Measurements from ENCODE around the gene CALY.
A peak's percentile ranks its signal among the peaks of the same experiment; 100 is the strongest.

Gene CALY

DNA sequence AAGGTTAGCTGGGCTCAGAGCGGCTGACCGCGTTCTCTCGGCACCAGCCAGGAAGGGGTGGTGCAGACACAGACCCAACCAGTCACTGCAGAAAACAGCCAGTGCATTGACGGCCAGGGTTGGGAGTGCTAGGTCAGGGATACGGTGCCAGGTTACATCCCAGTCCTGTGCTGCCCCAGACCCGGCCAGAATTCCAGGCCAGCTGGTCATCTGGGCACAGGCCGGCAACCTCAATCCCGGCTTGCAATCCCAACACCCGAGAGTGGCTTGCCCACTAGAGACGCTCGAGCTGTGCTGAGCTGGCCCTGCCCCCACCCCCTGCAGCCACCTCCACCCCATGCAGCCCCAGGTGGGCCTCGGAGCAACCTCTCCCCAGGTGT, 14.2 kb upstream of the CALY start:
- no peak for DNase-seq

DNA sequence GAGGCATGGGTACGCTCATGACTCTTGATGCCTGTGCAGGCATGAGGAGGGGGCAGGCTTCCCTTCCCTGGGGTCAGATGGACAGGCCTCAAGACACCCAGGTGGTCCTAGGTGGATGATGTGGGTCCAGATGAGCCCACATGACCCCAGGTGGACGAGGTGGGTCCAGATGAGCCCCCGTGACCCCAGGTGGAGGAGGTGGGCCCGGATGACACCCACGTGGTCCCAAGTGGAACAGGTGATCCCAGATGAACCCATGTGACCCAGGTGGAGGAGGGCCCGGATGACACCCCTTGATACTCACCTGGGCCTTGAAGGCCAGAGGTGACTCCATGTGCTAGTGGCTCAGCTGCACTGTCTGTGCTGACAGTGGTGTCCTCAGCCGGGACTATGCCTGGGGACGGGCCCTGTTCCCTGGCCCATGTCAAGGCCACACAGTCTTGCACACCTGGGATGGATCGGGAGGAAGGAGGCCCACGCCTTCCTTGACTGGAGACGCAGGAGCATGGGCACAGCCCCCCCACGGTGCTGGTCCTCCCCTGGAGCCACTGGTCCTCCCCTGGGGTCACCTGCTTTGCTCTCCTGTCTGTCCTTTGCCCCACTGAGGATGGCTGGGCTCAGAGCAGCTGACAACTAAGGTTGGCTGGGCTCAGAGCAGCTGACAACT, 13.7 kb upstream of the CALY start:
- DNase-seq: no peak

DNA sequence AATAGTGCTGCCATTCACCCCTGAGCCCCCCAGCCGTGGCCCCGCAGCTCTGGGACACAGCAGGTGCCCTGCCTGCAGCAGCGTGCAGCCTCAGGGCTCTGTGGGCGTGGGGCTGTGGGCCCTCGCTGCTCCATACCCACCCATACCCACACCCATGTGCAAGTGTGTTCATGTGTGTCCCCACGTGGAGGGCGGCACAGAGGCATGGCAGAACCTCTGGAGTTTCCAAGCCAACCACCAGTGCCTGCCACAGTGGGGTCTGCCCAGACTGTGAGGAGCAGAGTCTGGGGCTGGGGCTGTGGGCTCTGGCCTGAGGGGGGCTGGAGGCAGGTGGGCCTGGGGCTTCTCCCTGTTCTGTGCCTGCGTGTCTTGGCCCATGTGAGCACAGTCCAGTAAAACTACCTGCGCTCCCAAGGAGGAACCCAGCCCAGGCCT, 12.9 kb upstream of the CALY start:
- DNase-seq: no peak

DNA sequence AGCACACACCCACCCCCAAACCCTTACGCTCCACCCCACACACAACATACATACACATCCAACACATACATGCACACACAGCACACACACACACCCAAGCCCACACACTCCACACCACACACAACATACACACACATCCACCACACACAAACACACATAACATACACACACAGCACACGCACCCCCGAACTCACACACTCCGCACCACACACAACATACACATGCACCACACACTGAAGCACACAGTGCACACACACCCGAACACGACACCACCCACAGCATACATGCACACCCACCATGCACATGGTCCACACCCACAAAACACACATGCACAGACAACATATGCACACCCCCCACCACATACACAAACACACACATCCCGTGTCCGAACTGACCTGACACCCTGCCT, 12.5 kb upstream of the CALY start:
- DNase-seq: no peak

DNA sequence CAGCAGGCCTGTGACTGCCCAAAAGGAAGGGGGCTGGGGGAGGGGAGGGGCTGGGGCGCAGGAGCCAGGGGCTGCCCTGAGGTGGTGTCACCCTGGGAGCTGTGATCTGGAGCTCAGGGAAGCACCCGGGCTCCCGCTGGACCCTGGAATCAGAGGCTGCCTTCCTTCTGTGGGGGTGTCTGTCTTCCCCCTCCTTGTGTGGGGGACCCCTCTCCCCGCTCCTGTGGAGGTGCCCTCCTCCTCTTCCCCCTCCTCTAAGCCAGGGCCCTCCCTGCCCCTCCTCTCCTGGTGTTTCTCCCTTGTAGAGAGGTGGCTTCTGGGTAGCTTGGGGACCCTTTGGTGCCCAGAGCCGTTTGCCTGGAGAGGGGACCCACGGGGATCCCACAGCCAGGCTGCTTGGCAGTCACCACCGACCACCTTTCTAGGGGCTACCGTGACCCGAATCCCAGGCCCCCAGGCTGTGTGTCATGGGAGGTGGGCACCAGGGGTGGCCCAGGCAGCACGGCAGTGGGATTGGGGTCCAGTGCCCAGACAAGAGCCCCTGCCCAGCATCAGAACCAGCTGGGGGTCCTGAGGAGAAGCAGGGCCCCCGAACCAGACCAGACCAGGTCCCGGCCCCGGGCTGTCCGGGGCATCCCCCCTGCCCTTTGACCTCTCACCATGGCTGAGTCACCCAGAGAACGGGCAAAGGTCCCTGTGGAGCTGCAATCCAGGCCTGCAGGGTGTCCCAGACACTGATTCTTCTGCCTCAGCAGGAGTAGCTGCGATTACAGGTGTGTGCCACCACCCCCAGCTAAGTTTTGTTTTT, 11.2 kb upstream of the CALY start:
- peak; percentile 32 for DNase-seq

DNA sequence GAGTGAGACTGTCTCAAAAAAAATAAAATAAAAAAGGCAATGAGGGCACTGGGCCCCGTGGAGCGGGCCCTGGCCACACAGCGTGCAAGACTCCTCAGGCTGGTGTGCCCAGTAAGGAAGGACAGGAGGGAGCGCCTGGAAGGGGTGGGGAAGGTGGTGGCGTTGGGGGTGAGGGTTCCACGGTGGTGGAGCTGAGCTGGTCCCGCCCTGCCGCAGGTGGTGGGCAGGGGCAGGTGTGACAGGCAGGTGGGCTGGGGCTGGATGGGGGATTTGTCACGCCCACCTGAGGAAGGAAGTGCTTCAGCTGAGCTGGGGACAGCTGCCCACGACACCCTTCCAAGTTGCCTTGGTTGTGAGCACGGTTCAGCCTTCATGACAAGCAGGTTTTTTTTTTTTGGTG, 9.7 kb upstream of the CALY start:
- no peak for DNase-seq

DNA sequence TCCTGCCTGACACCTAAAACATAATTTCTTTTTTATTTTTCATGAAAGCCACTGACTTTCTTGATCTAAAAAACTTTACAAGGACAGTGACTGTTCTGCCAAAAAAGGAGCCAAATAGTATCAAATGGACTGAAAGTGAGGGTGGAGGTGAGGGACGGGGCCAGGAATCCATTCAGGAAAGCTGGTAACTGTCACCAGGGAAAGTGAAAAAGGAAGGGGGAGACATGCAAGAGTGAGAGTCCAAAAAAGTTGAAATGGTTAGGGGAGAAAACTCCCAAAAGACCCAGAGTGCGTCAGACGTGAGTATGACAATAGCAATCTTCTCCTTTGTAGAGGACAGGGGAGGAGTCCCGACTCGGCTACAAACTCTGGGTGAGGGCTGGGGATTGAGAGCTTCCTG, 7.5 kb upstream of the CALY start:
- no peak for DNase-seq

DNA sequence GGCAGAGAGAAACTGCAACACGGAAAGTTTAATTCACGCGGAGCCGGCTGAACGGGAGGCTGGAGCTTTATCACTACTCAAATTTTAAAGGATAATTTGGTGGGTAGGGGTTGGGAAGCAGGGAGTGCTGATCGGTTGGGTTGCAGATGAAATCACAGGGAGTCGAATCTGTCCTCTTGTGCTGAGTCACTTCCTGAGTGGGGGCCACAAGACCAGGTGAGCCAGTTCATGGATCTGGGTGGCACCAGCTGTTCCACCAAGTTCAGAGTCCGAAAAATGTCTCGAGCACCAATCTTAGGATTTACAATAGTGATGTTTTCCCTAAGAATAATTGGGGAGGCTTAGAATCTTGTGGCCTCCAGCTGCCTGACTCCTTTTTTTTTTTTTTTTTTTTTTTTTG, 6.9 kb upstream of the CALY start:
- DNase-seq: no peak

DNA sequence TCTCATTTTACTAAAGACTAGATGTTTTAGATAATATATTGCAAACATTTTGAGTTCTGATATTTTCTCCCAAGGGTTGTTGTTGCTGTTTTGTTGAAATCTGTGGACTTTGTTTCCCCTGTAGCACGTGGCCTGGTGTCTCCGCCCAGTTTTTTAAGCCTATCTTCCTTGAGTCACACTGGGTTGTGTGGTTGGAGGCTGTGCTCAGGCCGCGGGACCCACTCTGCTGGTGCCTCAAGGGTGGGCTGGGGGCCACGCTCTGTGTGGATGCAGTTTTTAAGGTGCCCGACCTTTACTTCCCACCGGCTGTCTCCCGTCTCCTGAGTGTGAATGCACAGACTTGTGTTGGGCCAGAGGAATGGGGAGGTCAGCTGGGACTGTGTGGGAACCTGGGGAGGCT, 6.2 kb upstream of the CALY start:
- no peak for DNase-seq

DNA sequence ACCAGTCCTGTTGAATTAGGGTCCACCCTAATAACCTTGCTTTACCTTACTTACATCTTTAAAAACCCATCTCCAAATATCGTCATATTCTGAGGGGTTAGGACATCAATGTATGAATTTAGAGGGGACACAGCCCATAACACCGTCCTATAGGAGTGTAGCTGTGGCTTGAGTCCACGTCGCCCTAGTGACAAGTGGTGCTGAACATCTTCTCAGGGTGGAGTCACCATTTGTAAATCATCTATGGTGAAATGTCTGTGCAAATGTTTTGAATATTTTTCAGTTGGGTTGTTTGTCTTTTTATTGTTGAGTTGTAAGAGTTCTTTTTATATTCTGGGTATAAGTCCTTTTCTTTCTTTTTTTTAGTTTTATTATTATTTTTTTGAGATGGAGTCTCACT, 5.3 kb upstream of the CALY start:
- no peak for DNase-seq

DNA sequence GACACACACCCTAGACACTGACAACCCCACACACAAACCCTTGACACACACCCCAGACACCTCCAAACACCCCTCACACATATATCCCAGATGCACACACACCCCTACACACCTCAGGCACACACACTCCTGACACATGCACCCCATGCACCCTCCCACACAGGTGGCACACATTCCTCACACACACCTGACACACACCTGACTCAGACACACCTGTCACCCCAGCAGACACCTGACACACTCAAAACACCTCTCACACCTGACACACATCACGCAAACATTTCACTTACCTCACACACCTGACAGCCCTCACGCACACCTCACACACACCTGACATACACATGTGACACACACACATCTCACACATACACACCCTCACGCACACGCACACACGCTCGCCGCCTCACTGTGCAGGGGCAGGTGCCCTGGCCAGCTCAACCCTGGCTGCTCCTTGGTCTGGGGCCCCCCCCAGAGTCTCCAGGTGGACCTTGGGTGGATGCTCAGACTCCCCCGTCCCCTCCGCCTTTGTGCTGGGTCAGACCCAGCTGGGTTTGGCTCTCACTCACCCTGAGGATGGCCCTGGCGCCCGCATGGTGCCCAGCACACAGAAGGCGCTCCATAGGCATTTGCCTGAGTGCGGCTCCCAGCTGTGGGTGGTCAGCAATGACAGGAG, 3.1 kb upstream of the CALY start:
- DNase-seq: no peak

DNA sequence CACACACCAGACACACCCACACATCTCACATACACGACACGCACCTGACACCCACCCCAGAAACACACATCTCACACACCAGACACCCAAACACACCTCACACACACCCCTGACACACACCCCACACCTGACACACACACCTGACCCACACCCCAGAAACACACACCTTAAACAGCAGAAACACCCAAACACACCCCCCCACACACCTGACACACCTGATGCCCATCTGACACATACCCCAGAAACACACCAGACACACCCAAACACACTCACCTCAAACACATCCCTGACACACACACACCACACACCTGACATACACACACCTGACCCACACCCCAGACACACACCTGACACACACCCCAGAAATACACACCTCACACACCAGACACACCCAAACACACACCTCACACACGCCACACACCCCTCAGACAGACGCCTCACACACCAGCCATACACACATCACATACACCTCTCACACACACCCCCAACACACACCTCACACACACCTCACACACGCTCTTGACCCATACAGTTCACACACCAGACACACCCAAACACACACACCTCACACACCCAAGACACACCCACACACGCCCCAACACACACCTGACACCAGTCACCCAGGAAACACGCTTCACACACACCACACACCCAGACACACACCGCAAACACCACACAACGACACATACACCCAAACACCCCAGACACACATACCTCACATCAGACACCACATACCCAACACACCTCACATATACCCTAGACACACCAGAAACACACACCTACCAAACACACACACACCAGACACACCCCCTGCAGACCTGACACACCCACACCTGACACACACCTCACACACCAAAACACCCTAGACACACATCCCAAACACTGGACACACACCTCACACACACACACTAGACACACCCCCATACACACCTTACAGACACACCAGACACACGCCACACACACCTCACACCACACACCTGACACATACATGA, 1.7 kb upstream of the CALY start:
- DNase-seq: no peak

DNA sequence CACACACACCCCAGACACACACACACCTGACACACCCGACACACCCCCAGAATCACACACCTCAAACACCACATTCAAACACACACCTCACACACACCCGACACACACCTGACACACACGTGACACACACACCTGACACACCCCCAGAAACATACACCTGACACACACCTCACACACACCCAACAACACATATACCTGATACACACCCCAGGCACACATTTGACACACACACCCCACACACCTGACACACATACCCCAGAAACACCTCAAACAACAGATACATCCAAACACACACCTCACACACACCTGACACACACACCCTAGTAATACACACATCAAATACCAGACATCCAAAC, 652 bp upstream of the CALY start:
- no peak for DNase-seq

DNA sequence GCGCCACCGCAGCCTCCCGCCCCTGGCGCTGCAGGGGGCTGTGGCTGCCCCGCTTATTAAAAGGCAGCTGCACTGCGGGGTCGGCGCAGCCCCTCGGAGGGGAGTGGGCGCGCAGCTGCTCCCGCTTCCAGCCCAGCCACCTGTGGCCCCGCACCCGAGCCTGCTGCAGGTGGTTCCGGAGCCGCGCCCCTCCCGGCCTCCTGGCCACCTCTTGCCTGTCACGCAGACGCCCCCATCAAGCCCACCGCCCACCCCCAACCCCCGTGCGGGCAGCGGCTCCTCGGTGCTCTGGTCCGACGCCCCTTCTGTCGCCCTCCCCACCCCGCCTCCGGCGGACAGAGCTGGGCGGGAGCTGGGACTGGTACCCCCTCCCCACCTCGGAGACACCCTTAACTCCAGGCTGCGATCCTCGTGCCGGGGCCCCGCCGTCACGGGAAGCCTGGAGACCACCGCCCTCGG, 549 bp downstream of the CALY start:
- DNase-seq: no peak

DNA sequence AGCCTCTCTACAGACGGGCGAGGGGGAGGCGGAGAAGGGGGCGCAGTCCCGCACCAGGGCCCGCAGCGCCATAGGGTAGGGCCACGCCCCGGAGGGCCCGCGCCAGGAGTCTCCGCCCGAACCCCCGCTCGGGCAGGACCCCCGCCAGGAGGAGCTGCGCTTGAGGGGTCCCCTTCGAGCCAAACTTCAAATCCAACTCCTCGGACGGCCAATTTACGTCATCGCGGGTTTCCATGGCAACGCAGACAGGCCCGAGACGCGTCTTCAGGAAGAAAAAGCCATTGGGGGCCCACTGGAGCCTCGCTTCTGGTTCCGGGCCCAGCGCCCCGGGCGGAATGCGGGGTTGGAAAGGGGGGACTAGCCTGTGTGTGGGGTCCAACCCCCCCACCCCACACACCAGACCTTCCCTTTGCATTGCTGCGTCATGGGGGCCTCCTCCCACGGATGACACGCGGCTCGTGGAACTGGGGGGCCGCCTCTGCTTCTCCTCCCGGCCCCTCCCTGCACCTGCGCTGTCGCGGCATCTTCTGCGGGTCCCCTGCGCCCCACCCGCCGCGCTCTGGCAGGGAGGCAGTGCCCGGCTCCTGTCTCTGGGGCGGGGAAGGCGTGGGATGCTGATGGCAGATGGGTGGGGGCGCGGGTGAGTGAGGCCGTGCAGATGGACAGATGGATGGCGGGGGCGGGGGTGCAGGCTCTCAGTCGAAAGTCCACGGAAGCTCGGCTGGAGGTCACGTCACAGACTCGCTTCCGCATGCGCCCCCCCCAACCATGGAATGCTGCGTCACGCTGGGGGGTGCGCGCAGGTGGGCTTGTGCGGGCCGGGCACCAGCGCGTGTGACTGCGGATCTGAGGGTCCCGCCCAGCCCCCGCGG, 1.2 kb downstream of the CALY start:
- peak; percentile 42 for DNase-seq

DNA sequence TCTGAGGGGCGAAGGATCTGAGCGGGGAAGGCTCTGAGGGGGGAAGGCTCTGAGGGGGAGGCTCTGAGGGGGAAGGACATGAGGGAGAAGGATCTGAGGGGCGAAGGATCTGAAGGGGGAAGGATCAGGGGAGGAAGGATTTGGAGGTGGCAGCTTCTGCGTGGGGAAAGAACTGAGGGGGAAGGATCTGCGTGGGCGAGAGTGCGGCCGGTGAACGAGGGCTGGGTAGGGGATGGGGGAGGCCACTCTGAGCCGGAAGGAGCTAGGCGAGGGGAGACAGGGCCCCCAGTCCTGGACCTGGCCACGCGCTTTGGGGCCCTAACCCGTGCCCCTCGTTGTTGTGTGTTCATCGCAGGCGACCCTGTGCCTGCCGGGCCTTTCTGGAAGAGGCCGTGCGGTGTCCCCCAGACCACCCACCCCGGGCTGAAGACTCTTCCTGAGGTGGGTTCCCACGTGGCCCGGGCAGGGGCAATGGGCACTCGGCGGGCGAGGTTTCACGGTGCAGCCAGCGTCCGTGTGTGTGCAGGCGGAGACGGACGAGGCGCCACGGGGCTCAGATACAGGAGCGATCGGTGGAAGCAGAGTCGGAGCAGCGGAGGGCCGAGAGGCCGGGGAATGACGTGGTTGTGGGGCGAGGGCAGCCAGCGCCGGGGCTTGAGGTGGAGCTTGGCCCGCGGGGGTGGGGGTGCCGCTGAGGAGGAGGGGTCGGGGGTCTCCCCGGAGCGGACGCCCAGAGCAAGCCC, 2.0 kb downstream of the CALY start:
- peak; percentile 22 for DNase-seq

DNA sequence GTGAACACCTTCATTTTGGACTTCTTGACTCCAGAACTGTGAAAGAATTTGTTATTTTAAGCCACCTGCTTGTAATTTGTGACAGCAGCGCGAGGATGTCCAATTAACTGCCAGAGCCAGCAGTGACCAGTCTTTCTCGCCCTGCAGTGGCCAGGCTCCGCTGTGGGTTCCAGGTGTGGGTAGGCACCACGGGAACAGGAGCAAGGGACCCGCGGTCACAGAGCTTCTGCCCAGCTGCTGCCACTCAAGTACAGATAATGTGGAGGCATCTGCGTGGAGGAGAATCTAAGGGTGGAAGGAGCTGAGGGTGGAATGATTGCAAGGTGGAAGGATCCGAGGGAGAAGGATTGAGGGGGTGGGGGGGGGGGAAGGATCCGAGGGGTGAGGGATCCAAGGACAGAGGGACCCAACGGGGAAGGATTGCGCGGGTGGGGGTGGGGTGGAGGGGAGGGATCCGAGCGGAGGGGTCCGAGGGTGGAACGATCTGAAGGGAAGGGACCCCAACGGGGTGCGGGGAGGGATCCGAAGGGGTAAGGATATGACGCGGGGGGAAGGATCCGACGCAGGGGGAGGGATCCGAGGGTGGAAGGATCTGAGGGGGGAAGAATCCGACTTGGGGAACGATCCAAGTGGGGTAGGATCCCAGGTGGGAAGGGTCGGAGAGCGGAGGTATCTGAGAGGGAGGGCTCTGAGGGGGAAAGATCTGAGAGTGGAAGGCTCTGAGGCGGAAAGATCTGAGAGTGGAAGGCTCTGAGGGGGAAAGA, 3.6 kb downstream of the CALY start:
- DNase-seq: no peak

DNA sequence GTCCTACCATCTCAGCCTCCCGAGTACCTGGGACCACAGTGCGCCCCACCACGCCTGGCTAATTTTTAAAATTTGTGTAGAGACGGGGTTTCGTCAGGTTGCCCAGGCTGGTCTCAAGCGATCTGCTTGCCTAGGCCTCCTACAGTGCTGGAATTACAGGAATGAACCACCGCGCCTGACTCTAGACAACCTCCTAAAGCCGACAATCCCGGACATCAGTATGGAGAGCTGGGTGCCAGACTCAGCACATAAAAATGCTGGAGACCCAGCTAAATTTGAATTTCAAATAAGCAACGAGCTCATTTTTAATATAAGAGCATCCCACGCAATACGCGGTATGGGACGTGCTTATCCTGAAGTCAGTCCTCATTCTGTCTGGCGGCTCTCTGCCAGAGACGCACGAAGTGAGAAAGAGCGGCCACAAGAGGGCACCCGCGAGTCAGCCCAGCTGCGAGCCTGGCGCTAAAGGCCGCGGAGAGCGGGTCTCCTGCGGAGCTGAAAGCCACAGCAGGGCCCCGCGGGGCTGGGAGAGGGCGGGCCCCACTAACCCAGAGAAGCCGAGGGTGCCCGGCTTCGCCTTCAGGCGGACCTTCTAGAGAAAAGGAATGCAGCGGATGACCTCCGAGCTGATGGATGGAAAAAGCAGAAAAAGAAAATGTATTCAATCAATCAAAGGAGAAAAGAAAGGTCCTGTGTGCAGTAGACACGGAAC, 7.0 kb downstream of the CALY start:
- DNase-seq: peak; percentile 85

All from NCI-H146 (cell line).